Ascending aorta (tissue), 2 donors: Measurements from ENCODE around the gene COPG2. TPM values are rescaled to one million over a fixed set of nuclear protein-coding genes. Genes with fewer than 3 reads are reported as not detected.

Experiments used
- DNase-seq, 2 donors: peaks; one replicate each; pipeline ENCODE4 v3.0.0-alpha.2; 2019; ENCODE audit warnings: low spot score in 2 of 2
- H3K27ac ChIP-seq, 2 donors: fragments of 200-600 bp; sonication (generic); one replicate each; pipeline ENCODE4 v1.5.1; 2016 to 2017; ENCODE audit warnings: mild to moderate bottlenecking in 1 of 2
- H3K27me3 ChIP-seq: fragments of 200-600 bp; sonication (generic); one replicate; pipeline ENCODE4 v1.5.1; 2017
- H3K36me3 ChIP-seq, 2 donors: fragments of 200-600 bp; sonication (generic); one replicate each; pipeline ENCODE4 v1.5.1; 2016
- H3K4me1 ChIP-seq, 2 donors: fragments of 200-600 bp; sonication (generic); one replicate each; pipeline ENCODE4 v1.5.1; 2016 to 2017; ENCODE audit warnings: mild to moderate bottlenecking in 1 of 2
- H3K4me3 ChIP-seq, 2 donors: fragments of 200-600 bp; sonication (generic); one replicate each; pipeline ENCODE4 v1.5.1; 2016 to 2017; ENCODE audit warnings: mild to moderate bottlenecking in 1 of 2
- H3K9me3 ChIP-seq, 2 donors: fragments of 200-600 bp; sonication (generic); one replicate each; pipeline ENCODE4 v1.5.1; 2016
- intact Hi-C: fragments of 100-400 bp; cut with DNase I; formaldehyde crosslinking; loops from one replicate; pipeline ENCODE4 v1.15.1; 2023
- total RNA-seq: library from RNA; depleted of rRNA; stranded (reverse); fragments of >200 nt; gene quantifications from one replicate; pipeline ENCODE4 v1.1.0, GENCODE V29; 2016
- TF ChIP-seq, protein P1 (sequence below), 3 experiments: fragments of 200-600 bp in 2 of 3; fragments of 450-650 bp in 1 of 3; sonication (generic) in 2 of 3; IDR thresholded peaks; one replicate each; pipeline ENCODE4 v1.5.1; 2016 to 2019; ENCODE audit warnings: antibody characterized with exemption in 3 of 3, mild to moderate bottlenecking in 1 of 3, moderate library complexity in 1 of 3

Gene COPG2, protein sequence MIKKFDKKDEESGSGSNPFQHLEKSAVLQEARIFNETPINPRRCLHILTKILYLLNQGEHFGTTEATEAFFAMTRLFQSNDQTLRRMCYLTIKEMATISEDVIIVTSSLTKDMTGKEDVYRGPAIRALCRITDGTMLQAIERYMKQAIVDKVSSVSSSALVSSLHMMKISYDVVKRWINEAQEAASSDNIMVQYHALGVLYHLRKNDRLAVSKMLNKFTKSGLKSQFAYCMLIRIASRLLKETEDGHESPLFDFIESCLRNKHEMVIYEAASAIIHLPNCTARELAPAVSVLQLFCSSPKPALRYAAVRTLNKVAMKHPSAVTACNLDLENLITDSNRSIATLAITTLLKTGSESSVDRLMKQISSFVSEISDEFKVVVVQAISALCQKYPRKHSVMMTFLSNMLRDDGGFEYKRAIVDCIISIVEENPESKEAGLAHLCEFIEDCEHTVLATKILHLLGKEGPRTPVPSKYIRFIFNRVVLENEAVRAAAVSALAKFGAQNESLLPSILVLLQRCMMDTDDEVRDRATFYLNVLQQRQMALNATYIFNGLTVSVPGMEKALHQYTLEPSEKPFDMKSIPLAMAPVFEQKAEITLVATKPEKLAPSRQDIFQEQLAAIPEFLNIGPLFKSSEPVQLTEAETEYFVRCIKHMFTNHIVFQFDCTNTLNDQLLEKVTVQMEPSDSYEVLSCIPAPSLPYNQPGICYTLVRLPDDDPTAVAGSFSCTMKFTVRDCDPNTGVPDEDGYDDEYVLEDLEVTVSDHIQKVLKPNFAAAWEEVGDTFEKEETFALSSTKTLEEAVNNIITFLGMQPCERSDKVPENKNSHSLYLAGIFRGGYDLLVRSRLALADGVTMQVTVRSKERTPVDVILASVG
- total RNA-seq, result 5.4 TPM

GRCh38 chr7:130668258-130669084, at the start of gene COPG2:
COPG2 (minus strand) TSS chr7:130668748; CDS start chr7:130668668, 80 bp downstream.
- peak within 1 kb of the TSS; percentile 83 to 89 for H3K4me3 ChIP-seq
- H3K27ac ChIP-seq, result peak within 1 kb of the TSS; percentile 68 to 70
- peak; percentile 22 to 88 for DNase-seq
- H3K36me3 ChIP-seq, result no peaks in the 10 kb centered on the region
- TF ChIP-seq, protein P1, sequence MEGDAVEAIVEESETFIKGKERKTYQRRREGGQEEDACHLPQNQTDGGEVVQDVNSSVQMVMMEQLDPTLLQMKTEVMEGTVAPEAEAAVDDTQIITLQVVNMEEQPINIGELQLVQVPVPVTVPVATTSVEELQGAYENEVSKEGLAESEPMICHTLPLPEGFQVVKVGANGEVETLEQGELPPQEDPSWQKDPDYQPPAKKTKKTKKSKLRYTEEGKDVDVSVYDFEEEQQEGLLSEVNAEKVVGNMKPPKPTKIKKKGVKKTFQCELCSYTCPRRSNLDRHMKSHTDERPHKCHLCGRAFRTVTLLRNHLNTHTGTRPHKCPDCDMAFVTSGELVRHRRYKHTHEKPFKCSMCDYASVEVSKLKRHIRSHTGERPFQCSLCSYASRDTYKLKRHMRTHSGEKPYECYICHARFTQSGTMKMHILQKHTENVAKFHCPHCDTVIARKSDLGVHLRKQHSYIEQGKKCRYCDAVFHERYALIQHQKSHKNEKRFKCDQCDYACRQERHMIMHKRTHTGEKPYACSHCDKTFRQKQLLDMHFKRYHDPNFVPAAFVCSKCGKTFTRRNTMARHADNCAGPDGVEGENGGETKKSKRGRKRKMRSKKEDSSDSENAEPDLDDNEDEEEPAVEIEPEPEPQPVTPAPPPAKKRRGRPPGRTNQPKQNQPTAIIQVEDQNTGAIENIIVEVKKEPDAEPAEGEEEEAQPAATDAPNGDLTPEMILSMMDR (IDR thresholded peaks at IDR 0.05), result no peak
- H3K27me3 ChIP-seq, result no peaks in the 10 kb centered on the region
- intact Hi-C loops, result loop anchor here (2.0 to 10.0 kb wide), 6 partner anchors 228 to 596 kb away; partner anchors contain the start of genes CEP41, KLHDC10 and TMEM209
- no peaks in the 10 kb centered on the region for H3K9me3 ChIP-seq
- peaks cover 0 to 3% of the 10 kb centered on the region in 2 donors for H3K4me1 ChIP-seq

DNA sequence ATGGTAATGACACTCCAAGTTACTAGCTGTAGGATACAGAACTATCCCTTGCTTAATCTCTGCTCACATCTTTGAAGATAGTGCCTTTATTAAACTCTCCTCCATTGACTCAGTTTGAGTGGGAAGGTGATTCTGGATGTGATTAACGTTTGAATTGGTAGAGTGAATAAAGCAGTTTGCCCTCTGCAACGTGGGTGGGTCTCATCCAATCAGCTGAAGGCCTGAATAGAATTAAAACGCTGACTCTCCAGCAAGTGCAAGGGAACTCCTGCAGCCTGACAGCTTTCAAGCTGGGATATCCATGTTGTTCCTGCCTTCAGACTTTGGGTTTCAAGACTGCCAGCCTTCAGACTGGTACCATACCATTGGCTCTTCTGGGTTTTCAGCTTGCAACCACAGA, 43.9 kb upstream of the COPG2 start:
- Histone ChIP-seq H3K9me3 (no peaks in the 10 kb centered on the region), H3K27ac (no peak overlapping the region), H3K27me3 (no peaks in the 10 kb centered on the region), H3K4me3 (no peak overlapping the region), H3K36me3 (no peaks in the 10 kb centered on the region), H3K4me1 (no peaks in the 10 kb centered on the region)
- intact Hi-C loops, result no loop called here
- TF ChIP-seq, protein P1 (IDR thresholded peaks at IDR 0.05), result no peak
- no peak for DNase-seq

DNA sequence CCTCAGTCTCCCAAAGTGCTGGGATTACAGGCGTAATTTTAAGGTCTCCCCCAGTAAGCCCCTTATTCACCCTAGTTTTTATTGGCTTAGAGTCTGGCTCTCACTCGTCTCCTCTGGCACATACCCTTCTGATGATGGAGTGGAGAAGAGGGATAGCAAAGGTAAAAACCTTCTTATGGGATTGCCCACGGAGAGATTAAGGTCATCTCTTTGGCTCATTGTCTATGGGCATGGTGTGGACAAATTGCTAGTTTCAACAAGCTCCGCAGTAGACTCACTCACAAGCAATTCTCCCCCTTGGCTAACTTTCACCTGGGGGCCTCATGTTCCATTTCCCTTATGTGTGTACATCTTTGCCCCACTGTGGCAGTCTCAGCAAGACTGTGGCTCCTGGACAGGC, 40.2 kb upstream of the COPG2 start:
- no peaks in the 10 kb centered on the region for H3K9me3 ChIP-seq
- TF ChIP-seq, protein P1 (IDR thresholded peaks at IDR 0.05), result no peak
- H3K36me3 ChIP-seq, result no peaks in the 10 kb centered on the region
- H3K4me1 ChIP-seq, result no peaks in the 10 kb centered on the region
- no peaks in the 10 kb centered on the region for H3K27me3 ChIP-seq
- intact Hi-C loops, result no loop called here
- DNase-seq, result no peak
- no peak overlapping the region for H3K4me3 ChIP-seq
- no peak overlapping the region for H3K27ac ChIP-seq

- Histone ChIP-seq H3K36me3 (no peaks in the 10 kb centered on the region), H3K27me3 (no peaks in the 10 kb centered on the region), H3K4me3 (no peak overlapping the region), H3K27ac (no peak overlapping the region), H3K4me1 (no peaks in the 10 kb centered on the region), H3K9me3 (no peaks in the 10 kb centered on the region)
- no peak for DNase-seq
- intact Hi-C loops, result no loop called here
- TF ChIP-seq, protein P1 (IDR thresholded peaks at IDR 0.05), result no peak
Measured at GRCh38 chr7:130708001-130708400, 39.5 kb upstream of the COPG2 start.

- no peaks in the 10 kb centered on the region for H3K4me1 ChIP-seq
- no peak overlapping the region for H3K4me3 ChIP-seq
- H3K27ac ChIP-seq, result no peak overlapping the region
- no peaks in the 10 kb centered on the region for H3K9me3 ChIP-seq
- intact Hi-C loops, result no loop called here
- TF ChIP-seq, protein P1 (IDR thresholded peaks at IDR 0.05), result no peak
- H3K36me3 ChIP-seq, result no peaks in the 10 kb centered on the region
- DNase-seq, result no peak
- H3K27me3 ChIP-seq, result no peaks in the 10 kb centered on the region
Measured at GRCh38 chr7:130703851-130704250, 35.3 kb upstream of the COPG2 start.
